Stimulated activated CD8-positive, alpha-beta memory T cell treated with anti-CD3 and anti-CD28 coated beads, Interleukin-4, amount 100 ng/mL, for 4 hours (primary cell): ENCODE results near the gene SLC35E1.

Experiments
- DNase-seq, 2 donors: peaks; one replicate each; pipeline ENCODE4 v3.0.0-alpha.2; 2020; ENCODE audit warnings: low read depth in 2 of 2, low spot score in 1 of 2

SLC35E1 gene

GRCh38 chr19:16572332-16573211 is at the start of gene SLC35E1:
Gene SLC35E1, minus strand, starts transcription at chr19:16572415. Its CDS starts 51 bp downstream, at chr19:16572364.
- peak; percentile 76 to 88 for DNase-seq

DNA sequence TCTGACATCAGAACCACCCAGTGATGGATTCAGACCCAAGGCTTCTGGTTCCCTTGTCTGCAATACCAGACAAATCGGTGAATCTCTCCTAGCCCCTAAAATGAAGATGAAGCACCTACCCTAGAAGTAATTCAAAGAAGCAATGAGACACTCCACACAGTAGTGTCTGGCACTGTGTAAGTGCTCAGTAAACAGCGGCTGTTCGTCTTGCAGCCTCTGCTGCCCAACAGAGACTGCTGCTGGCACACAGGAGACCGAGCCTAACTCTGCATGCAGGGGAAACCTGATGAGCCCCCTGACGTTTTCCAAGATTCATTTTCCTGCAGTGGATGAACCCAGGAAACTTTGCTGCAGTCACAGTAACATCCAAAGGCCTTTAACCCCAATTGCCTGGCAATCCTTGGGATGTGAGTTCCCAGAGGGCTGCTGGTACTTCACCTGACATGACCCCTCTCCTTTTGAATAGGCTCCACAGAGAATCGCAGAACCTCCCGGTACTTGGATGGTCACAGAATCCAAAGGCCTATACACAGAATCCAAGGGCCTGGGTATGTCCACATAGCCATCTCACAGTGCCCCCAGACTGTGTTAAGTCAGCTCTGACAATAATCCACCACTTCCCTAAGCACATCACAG is 49.1 kb upstream of the SLC35E1 start:
- no peak for DNase-seq

GRCh38 chr19:16620584-16620983 is 48.4 kb upstream of the SLC35E1 start:
- no peak for DNase-seq

DNA sequence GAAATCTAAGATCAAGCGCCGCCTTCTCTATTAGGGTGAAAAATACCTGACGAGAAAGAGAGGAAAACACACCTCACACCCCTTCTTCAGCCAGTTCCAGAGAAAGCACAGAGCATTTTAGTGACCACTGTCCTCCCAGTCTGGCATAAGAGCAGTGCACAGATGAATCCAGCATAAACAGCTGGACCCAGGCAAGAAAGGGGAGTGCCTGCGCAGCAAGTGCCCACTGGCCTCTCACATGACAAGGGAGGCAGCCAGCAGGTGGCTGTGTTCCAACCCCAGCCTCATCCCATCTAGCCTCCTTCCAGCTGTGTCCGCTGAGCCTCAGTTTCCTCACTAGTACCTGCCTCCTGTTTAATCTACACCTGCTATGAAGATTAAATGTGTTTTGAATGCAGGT is 47.8 kb upstream of the SLC35E1 start:
- no peak for DNase-seq

- no peak for DNase-seq
Observed at GRCh38 chr19:16619457-16619856, 47.2 kb upstream of the SLC35E1 start.

- no peak for DNase-seq
Observed at GRCh38 chr19:16618248-16618647, 46.0 kb upstream of the SLC35E1 start.

GRCh38 chr19:16615808-16616207 is 43.6 kb upstream of the SLC35E1 start:
- no peak for DNase-seq

GRCh38 chr19:16614941-16615340 is 42.7 kb upstream of the SLC35E1 start:
- no peak for DNase-seq

GRCh38 chr19:16613841-16614240 is 41.6 kb upstream of the SLC35E1 start:
- DNase-seq = no peak

GRCh38 chr19:16612636-16613035 is 40.4 kb upstream of the SLC35E1 start:
- no peak for DNase-seq

DNA sequence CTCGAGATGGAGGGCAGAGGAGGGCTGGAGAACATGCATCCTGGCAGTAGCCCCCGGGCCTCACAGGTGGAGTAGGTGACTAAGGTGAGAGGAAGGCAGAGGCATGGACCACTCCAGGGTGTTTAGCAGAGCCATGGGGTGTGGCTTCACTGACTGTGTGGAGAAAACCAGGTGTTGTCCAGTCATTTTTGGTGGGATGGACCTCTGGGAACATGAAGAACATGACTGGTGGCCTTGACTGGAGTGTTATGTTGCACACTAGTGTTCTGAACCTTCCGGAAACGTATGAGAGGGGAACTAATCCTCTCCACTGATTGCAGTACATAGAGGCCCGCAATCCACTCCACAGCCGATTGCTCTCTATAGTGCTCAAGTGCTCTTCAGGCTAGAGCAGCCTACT is 38.9 kb upstream of the SLC35E1 start:
- DNase-seq = no peak

DNA sequence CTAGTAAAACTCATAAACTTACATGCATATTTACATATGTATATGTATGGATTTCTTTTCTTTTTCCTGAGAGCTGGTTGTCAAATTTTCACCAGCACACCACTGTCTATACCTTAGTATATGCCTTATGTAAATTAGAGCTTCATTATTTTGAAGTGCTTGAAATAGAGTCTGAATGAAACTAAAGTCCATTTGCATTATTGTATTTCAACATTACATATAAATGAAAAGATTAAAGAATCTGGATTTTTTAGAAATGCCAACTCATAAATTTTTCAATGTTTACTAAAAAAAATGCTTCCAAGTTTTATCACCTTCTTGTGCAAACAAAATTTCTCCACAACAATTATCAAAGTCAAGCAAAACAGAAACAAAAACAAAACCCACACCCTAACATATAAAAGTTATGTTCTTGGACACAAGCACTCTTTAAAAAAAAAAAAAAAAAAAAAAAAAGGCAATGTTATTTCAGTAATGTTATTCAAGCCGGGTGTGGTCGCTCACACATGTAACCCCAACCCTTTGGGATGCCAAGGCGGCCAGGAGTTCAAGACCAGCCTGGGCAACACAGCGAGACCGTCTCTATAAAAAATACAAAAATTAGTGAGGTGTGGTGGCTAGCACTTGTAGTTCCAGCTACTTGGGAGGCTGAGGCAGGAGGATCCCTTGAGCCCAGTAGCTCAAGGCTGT is 37.4 kb upstream of the SLC35E1 start:
- no peak for DNase-seq

DNA sequence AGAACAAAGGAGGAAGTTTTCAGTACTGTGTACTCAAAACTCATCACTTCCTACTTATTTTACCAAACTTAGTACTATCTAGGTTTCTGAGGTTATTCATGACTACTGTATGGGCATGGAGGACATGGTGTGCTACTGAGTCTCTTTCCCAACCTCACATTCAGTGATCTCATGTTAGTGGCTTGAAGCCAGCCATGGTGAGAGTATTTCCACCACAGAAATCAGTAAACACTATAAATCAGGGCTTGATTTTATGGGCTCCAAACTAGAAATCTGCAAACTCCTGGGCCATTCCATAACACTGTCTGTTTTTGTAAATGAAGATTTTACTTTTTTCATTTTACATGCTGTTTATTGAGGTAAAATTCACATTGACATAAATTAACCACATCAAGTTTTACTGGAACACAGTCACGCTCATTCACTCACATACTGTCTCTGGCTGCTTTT is 36.1 kb upstream of the SLC35E1 start:
- DNase-seq = no peak

DNA sequence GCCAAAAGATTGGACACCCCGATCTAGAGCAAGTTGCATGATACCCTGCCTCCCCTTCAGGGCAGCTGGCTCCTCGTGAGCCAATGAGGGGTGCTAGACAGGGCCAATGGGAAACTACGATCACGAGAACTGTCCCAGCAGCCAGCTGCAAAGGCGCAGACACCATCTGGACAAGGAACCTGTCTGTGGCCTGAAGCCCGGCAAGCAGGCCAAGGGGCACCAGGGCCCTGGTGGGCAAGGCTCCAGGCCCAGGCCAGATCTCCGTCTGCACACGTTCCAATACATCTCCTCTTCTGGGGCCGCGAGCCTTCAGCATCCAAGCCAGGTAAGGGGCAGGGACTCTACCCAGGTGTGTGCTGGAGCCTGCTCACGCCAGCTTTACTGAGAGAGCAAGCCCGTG is 35.6 kb upstream of the SLC35E1 start:
- no peak for DNase-seq

DNA sequence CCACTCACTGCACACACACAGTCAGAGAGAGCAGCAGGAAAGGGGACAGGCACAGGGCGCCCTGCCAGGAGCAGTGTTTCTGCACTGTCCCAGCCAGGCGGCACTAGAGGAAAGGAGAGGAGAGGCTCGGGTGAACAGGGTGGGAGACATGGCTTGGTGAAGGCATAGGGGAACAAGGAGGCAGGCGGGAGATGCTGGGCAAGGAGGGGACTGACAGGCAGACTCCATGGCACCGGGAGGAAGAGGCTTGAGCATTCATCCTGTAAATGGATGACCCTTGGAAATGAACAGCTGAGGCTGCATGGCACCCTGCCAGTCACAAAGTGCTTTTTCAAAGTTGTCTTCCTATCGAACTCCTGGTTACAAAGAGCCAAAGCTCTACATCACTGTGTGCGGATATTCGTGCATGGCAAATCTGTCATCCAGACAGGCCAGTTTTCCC is 33.4 kb upstream of the SLC35E1 start:
- DNase-seq = no peak

DNA sequence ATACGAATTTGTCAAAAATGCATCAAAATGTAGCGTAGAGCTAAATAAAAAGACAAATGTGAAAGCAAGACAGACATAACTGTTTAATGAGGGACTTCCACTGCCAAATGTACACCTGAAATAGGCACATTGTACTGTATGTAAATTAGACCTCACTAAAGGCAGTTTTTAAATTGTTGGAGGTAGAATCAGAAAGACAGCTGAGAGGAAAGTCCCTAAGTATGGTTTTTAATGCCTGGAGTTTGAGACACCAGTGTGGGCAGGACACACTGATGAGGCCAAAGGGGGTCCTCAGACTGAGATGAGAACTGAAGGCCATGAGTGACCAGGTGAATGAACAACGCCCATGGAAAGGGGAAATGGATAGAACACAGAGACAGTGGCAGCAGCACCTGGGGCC is 32.9 kb upstream of the SLC35E1 start:
- no peak for DNase-seq

DNA sequence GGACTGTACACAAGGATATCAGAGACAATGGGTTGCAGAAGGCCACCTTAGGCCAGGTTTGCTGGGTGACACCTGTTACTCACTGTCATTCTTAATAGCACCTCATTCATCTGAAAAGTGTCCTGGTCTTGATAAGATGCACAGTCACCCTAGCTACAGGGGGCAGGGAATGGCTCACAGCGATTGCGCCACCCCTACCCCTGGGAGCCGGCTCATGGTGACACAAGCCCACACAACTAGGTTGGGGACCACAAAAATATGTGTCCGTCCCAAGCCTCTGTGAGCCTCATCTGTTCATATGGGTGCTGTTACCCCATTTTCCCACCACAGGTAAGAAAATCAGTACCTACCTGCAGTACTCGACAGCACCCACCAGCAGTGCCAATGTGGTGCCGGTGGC is 32.4 kb upstream of the SLC35E1 start:
- DNase-seq = no peak

- DNase-seq = no peak
Observed at GRCh38 chr19:16603090-16603489, 30.9 kb upstream of the SLC35E1 start.

DNA sequence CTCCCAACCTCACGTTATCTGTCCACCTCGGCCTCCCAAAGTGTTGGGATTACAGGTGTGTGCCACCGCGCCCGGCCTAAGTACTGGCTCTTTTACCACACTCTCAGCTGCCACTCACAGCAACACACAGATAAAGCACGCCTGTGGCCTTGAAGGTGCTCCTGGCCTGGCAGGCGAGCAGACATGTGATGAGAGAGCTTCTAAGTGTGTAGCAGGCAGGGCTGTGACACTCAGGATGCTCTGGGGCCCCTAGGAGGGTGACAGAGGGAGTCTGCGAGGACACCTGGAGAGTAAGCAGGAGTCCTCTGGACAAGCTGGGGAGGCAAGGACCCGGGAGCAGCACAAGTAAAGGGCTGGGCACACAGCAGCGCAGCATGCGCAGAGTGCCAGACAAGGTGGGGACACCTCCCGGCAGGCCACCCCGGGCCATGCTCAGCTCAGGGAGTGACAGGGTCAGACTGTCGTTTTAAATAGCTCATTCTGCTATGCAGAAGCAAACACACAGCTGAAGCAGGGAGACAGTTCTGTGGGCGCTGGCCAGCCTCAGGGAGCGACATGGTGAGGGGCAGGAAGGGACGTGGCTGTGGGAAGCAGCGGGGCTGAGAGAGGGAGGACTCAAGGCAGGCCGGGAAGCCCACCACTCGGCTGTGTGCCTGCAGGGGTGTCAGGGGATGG is 29.3 kb upstream of the SLC35E1 start:
- no peak for DNase-seq

DNA sequence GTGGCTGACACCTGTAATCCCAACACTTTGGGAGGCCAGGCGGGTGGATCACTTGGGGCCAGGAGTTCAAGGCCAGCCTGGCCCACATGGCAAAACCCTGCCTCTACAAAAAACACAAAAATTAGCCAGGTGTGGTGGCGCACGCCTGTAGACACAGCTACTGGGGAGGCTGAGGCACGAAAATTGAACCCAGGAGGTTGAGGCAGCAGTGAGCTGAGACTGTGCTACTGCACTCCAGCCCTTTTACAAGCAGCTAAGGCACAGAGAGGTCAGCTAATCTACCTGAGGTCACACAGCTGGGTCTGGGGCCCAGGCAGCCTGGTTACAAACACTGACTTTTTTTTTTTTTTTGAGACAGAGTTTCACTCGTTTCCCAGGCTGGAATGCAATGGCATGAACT is 28.6 kb upstream of the SLC35E1 start:
- DNase-seq = no peak

GRCh38 chr19:16599655-16600346 is 27.6 kb upstream of the SLC35E1 start:
- no peak for DNase-seq
